Prostate gland (tissue), 2 donors: Measurements from ENCODE around the gene HSPG2. TPM values are rescaled to one million over a fixed set of nuclear protein-coding genes. Genes with fewer than 3 reads are reported as not detected.

Source experiments
- DNase-seq: peaks from one replicate; pipeline ENCODE4 v3.0.0-alpha.2; 2019; ENCODE audit warnings: low spot score
- H3K27ac ChIP-seq, 2 donors: fragments of 200-600 bp; sonication (generic); 2 replicates each; pipeline ENCODE4 v1.5.1; 2017 to 2019
- H3K27me3 ChIP-seq: fragments of 200-600 bp; sonication (generic); replicated peaks from 2 replicates; pipeline ENCODE4 v1.5.1; 2019; ENCODE audit not compliant: insufficient read depth
- H3K36me3 ChIP-seq, 2 donors: fragments of 200-600 bp; sonication (generic); 1 replicate in 1 of 2; 2 replicates in 1 of 2; pipeline versions ENCODE4 v1.5.1 to v1.8.1; 2017 to 2019
- H3K4me1 ChIP-seq: fragments of 200-600 bp; sonication (generic); replicated peaks from 2 replicates; pipeline ENCODE4 v1.5.1; 2019
- H3K4me3 ChIP-seq, 2 donors: fragments of 200-600 bp; sonication (generic); 2 replicates each; pipeline ENCODE4 v1.5.1; 2017 to 2019
- H3K9me3 ChIP-seq: fragments of 200-600 bp; sonication (generic); 2 replicates; pipeline ENCODE4 v1.5.1; 2017
- CTCF ChIP-seq, 4 experiments: fragments of 200-600 bp in 2 of 4; fragments of 450-650 bp in 2 of 4; sonication (generic) in 2 of 4; IDR thresholded peaks; 1 replicate in 3 of 4; 2 replicates in 1 of 4; pipeline ENCODE4 v1.5.1; 2016 to 2019; ENCODE audit warnings: antibody characterized with exemption in 4 of 4, mild to moderate bottlenecking in 2 of 4, moderate library complexity in 2 of 4
- POLR2A ChIP-seq: fragments of 450-650 bp; IDR thresholded peaks from one replicate; pipeline ENCODE4 v1.6.1; 2016; ENCODE audit warnings: antibody characterized with exemption, mild to moderate bottlenecking
- POLR2AphosphoS5 ChIP-seq: sonication (generic); formaldehyde crosslinking; IDR thresholded peaks from one replicate; pipeline ENCODE4 v1.6.1; 2017; ENCODE audit warnings: antibody characterized with exemption
- WGBS: methylation state at CpG from one replicate; pipeline ENCODE4 v1.1.5; 2018; 5-methylcytosine and 5-hydroxymethylcytosine counted together
- intact Hi-C: fragments of 100-400 bp; cut with DNase I; formaldehyde crosslinking; loops from one replicate; pipeline ENCODE4 v1.14.2; 2022
- total RNA-seq, 2 donors: library from RNA; depleted of rRNA; stranded (reverse); fragments of >200 nt; gene quantifications; one replicate each; pipeline ENCODE4 v1.1.0, GENCODE V29; 2016

Gene HSPG2
- total RNA-seq, 2 donors from 2014 or later = 135 to 257 TPM

DNA sequence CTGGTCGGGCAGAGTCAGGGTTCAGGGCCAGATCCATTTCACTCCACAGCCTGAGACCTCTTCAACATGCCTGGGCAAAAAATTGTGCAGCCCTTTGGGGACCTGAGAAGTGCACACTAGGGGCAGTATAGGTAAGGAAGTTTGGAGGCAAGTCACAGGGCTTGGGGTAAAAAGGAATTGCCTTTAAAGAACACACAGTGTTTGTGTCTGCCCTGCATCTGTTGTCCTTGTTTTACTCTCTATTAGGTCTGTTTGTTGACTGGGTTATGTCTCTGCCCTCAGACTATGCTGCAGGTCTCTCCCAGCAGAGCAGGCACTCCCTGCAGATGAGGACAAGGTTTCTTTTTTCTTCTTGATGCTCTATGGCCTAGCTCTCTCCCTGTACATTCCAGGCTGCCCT lies 103.0 kb downstream of the HSPG2 start:
- H3K9me3 ChIP-seq = no peaks in the 10 kb centered on the region
- peaks cover 14 to 21% of the 10 kb centered on the region in 2 donors for H3K36me3 ChIP-seq
- H3K4me3 ChIP-seq = no peak overlapping the region
- H3K4me1 ChIP-seq = no peaks in the 10 kb centered on the region
- intact Hi-C loops = no loop called here
- no peaks in the 10 kb centered on the region for H3K27me3 ChIP-seq
- no peak for DNase-seq
- WGBS = 94% methylated on average over 1 of the region's 1 CpG
- H3K27ac ChIP-seq = no peak overlapping the region
- TF ChIP-seq POLR2AphosphoS5 (no peak), POLR2A (no peak), CTCF (IDR thresholded peaks at IDR 0.05) (no peak)

GRCh38 chr1:21833392-21833976 lies 103.6 kb downstream of the HSPG2 start:
- Histone ChIP-seq H3K4me1 (no peaks in the 10 kb centered on the region), H3K4me3 (no peak overlapping the region), H3K27me3 (no peaks in the 10 kb centered on the region), H3K36me3 (peaks cover 14 to 21% of the 10 kb centered on the region in 2 donors), H3K27ac (no peak overlapping the region), H3K9me3 (no peaks in the 10 kb centered on the region)
- intact Hi-C loops = no loop called here
- no peak for DNase-seq
- WGBS = 81% methylated on average over 11 of the region's 11 CpGs
- TF ChIP-seq POLR2AphosphoS5 (no peak), POLR2A (no peak), CTCF (IDR thresholded peaks at IDR 0.05) (no peak)

DNA sequence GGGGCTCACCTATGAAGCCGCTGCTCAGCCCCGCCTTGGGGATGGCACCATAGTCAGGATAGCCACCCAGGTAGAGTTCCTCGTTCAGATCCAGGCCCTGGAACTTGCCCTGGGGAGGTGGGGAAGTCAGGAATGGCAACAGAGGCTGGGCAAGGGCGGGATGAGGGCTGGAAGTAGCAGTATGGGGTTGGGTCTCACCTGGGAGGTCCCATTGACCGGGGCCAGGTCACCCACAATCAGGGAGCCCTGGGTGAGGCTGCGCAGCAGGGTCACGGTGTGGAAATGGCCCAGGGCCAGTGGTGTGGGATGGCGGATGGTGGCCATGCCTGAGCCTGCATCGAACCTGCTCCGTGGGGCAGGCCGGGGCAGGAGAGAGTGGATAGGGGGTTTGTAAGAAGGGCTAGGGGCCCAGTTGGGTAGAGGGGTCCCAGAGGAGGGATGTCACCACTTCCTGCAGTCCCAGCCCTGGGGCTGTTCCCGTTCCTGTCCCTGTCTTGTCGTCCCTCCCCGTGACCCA lies 105.6 kb downstream of the HSPG2 start:
- peaks cover 14 to 29% of the 10 kb centered on the region in 2 donors for H3K36me3 ChIP-seq
- TF ChIP-seq POLR2A (no peak), POLR2AphosphoS5 (no peak), CTCF (IDR thresholded peaks at IDR 0.05) (no peak)
- no peaks in the 10 kb centered on the region for H3K9me3 ChIP-seq
- H3K4me3 ChIP-seq = no peak overlapping the region
- H3K4me1 ChIP-seq = no peaks in the 10 kb centered on the region
- WGBS = 84% methylated on average over 13 of the region's 14 CpGs
- intact Hi-C loops = no loop called here
- no peak overlapping the region for H3K27ac ChIP-seq
- no peak for DNase-seq
- no peaks in the 10 kb centered on the region for H3K27me3 ChIP-seq

- no peak for DNase-seq
- 92% methylated on average over 23 of the region's 23 CpGs for WGBS
- no peak for TF ChIP-seq CTCF (IDR thresholded peaks at IDR 0.05)
- Histone ChIP-seq H3K36me3 (peaks cover 14 to 29% of the 10 kb centered on the region in 2 donors), H3K4me3 (no peak overlapping the region), H3K27ac (no peak overlapping the region), H3K27me3 (no peaks in the 10 kb centered on the region), H3K4me1 (no peaks in the 10 kb centered on the region), H3K9me3 (no peaks in the 10 kb centered on the region)
- intact Hi-C loops = no loop called here
These were observed 106.2 kb downstream of the HSPG2 start for GRCh38 chr1:21830792-21831453.

- Histone ChIP-seq H3K4me1 (no peaks in the 10 kb centered on the region), H3K4me3 (no peak overlapping the region), H3K36me3 (peaks cover 11 to 29% of the 10 kb centered on the region in 2 donors), H3K27me3 (no peaks in the 10 kb centered on the region), H3K27ac (no peak overlapping the region), H3K9me3 (no peaks in the 10 kb centered on the region)
- 86% methylated on average over 16 of the region's 17 CpGs for WGBS
- intact Hi-C loops = no loop called here
- TF ChIP-seq CTCF (IDR thresholded peaks at IDR 0.05) (no peak), POLR2A (no peak), POLR2AphosphoS5 (no peak)
- DNase-seq = no peak
These were observed 107.8 kb downstream of the HSPG2 start for GRCh38 chr1:21829294-21829693.
